Measurements from ENCODE around the gene BIN2. TPM values are rescaled to one million over a fixed set of nuclear protein-coding genes. Genes with fewer than 3 reads are reported as not detected.

Gene BIN2
- total RNA-seq, 1 experiment from 2014 or later = not detected

DNA sequence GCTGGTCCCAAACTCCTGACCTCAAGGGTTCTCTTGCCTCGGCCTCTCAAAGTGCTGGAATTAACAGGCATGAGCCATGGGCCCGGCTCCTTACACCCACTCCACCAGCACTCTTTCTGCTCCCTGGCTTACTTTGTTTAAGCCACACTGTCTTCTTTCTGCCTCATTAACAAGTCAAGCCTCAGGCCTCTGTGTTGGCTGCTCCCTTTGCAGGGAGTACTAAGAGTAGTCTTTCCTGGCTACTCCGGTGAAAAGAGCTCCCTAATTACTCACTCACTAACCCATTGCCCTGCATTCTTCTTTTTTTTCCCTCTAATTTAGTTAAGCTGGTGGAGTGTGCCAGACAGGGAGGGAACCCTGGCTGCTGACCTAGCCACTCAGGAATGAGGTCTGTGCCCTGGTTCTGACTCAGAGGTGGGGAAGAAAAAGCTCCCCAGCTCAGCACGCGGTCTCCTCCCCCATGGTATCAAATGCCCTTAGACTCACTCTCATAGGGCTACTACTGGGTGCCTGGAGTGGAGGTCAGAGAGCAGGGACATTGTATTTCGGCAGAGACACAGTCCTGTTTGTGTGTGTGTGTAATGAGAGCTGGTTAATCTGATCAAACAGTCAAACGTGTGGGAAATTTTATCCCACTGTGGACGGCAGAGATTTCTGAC lies 47.5 kb upstream of the BIN2 start:
- Histone ChIP-seq H3K4me1 (ENCODE audit: insufficient read depth, low read length, poor library complexity, severe bottlenecking) (no peaks in the 10 kb centered on the region), H3K27me3 (replicated peaks; ENCODE audit: insufficient read depth, low read depth, low read length, poor library complexity) (no peaks in the 10 kb centered on the region), H3K4me3 (ENCODE audit: low read depth, low read length, poor library complexity, severe bottlenecking) (no peak overlapping the region), H3K27ac (ENCODE audit: low read depth, low read length, poor library complexity, severe bottlenecking) (no peak overlapping the region), H3K36me3 (ENCODE audit: insufficient read depth, low read length, poor library complexity, severe bottlenecking) (no peaks in the 10 kb centered on the region), H3K9me3 (ENCODE audit: low read depth, low read length, poor library complexity, severe bottlenecking) (no peaks in the 10 kb centered on the region)
- POLR2A ChIA-PET (ENCODE audit: low non-redundant PET) = no interaction called here
- no TSS peak for BruUV-seq (replicated peaks)
- TF ChIP-seq EZH2 (IDR thresholded peaks at IDR 0.05; ENCODE audit: borderline replicate concordance, low read depth, low read length, poor library complexity, severe bottlenecking) = no peak
- TF ChIP-seq CTCF (conservative IDR thresholded peaks at IDR 0.05; ENCODE audit: low read depth, low read length) = no peak
- CTCF ChIA-PET = no interaction called here
- DNase-seq (ENCODE audit: low spot score) = peak; percentile 56
- intact Hi-C loops (cut with micrococcal nuclease; ENCODE audit: unreplicated experiment) = no loop called here

DNA sequence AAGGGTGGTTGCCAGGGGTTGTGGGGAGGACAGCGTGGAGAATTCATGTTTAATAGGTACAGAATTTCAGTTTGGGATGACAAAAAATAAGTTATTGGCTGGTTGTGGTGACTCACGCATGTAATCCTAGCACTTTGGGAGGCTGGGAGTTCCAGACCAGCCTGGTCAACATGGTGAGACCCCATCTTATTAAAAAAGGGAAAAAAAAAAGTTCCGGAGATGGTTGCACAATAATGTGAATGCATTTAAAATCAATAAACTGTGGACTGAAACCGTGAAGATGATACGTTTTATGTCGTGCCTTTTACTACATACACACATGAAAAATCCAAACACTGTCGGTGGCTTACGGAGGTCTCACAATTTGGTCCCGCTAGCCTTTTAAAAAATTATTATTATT lies 46.7 kb upstream of the BIN2 start:
- no peaks in the 10 kb centered on the region for H3K4me1 ChIP-seq (ENCODE audit: insufficient read depth, low read length, poor library complexity, severe bottlenecking)
- ChIA-PET POLR2A (ENCODE audit: low non-redundant PET) (no interaction called here), CTCF (no interaction called here)
- no peak overlapping the region for H3K4me3 ChIP-seq (ENCODE audit: low read depth, low read length, poor library complexity, severe bottlenecking)
- no peak for DNase-seq (ENCODE audit: low spot score)
- BruUV-seq (replicated peaks) = no TSS peak
- H3K27me3 ChIP-seq (replicated peaks; ENCODE audit: insufficient read depth, low read depth, low read length, poor library complexity) = no peaks in the 10 kb centered on the region
- no peak overlapping the region for H3K27ac ChIP-seq (ENCODE audit: low read depth, low read length, poor library complexity, severe bottlenecking)
- no peaks in the 10 kb centered on the region for H3K9me3 ChIP-seq (ENCODE audit: low read depth, low read length, poor library complexity, severe bottlenecking)
- no peak for TF ChIP-seq CTCF (conservative IDR thresholded peaks at IDR 0.05; ENCODE audit: low read depth, low read length)
- TF ChIP-seq EZH2 (IDR thresholded peaks at IDR 0.05; ENCODE audit: borderline replicate concordance, low read depth, low read length, poor library complexity, severe bottlenecking) = no peak
- intact Hi-C loops (cut with micrococcal nuclease; ENCODE audit: unreplicated experiment) = no loop called here
- no peaks in the 10 kb centered on the region for H3K36me3 ChIP-seq (ENCODE audit: insufficient read depth, low read length, poor library complexity, severe bottlenecking)

DNA sequence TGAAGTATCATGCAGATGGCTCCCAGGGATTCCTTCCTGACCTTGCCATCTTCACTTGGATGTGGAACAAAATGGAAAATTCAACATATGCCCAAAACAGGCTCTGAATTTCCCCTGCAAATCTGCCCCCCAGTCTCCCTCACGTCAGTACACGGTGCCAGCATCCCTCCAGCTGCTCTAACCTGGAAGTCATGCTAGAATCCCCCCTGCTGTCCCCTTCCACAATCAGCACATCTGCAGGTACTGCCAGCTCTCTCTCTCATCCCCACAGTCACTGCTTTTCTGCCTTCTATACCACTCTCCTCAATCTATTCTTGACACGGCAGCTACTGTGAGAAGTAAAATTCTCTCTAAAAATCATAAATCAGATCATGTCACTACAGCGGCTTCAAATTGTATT lies 45.6 kb upstream of the BIN2 start:
- Histone ChIP-seq H3K27ac (ENCODE audit: low read depth, low read length, poor library complexity, severe bottlenecking) (no peak overlapping the region), H3K27me3 (replicated peaks; ENCODE audit: insufficient read depth, low read depth, low read length, poor library complexity) (no peaks in the 10 kb centered on the region), H3K36me3 (ENCODE audit: insufficient read depth, low read length, poor library complexity, severe bottlenecking) (no peaks in the 10 kb centered on the region), H3K4me1 (ENCODE audit: insufficient read depth, low read length, poor library complexity, severe bottlenecking) (no peaks in the 10 kb centered on the region), H3K4me3 (ENCODE audit: low read depth, low read length, poor library complexity, severe bottlenecking) (no peak overlapping the region), H3K9me3 (ENCODE audit: low read depth, low read length, poor library complexity, severe bottlenecking) (no peaks in the 10 kb centered on the region)
- intact Hi-C loops (cut with micrococcal nuclease; ENCODE audit: unreplicated experiment) = no loop called here
- CTCF ChIA-PET = no interaction called here
- no peak for DNase-seq (ENCODE audit: low spot score)
- TF ChIP-seq EZH2 (IDR thresholded peaks at IDR 0.05; ENCODE audit: borderline replicate concordance, low read depth, low read length, poor library complexity, severe bottlenecking) (no peak), CTCF (conservative IDR thresholded peaks at IDR 0.05; ENCODE audit: low read depth, low read length) (no peak)
- BruUV-seq (replicated peaks) = no TSS peak
- POLR2A ChIA-PET (ENCODE audit: low non-redundant PET) = no interaction called here
